NT2/D1 (cell line): ENCODE measurements around the gene BRIP1.

Experiments used
- SUZ12 ChIP-seq: IDR thresholded peaks from 2 replicates; pipeline ENCODE4 v1.6.1; 2011; ENCODE audit not compliant: insufficient read length, insufficient read depth; ENCODE audit errors: extremely low read depth
- YY1 ChIP-seq: IDR thresholded peaks from 2 replicates; pipeline ENCODE4 v1.6.1; 2011; ENCODE audit not compliant: insufficient read length, insufficient read depth

- TF ChIP-seq YY1 (no peak), SUZ12 (no peak)
Observed at GRCh38 chr17:61749823-61750404, 113.4 kb downstream of the BRIP1 start.
